ENCODE results near the gene FPR3. TPM values are rescaled to one million over a fixed set of nuclear protein-coding genes. Genes with fewer than 3 reads are reported as not detected.

Gene FPR3
- total and polyA plus RNA-seq, 10 of the 15 experiments (the other 5 are each of a cell fraction or from before 2014, with no cell fraction given): not detected

- WGBS (ENCODE audit: insufficient coverage, insufficient replicate concordance, low lambda C conversion rate, missing lambda C conversion rate): 19% methylated on average over 8 of the region's 8 CpGs
- Histone ChIP-seq H2AFZ (ENCODE audit: control insufficient read depth, low read depth, low read length) (no peak overlapping the region), H4K20me1 (ENCODE audit: control insufficient read depth, insufficient read depth) (no peaks in the 10 kb centered on the region), H3K4me3 (no peak overlapping the region), H3K36me3 (ENCODE audit: control insufficient read depth in 2 of 2, insufficient read depth in 2 of 2, low read length in 1 of 2) (no peaks in the 10 kb centered on the region), H3K4me1 (ENCODE audit: control insufficient read depth, insufficient read depth, low read length) (no peaks in the 10 kb centered on the region), H3K9me3 (replicated peaks; ENCODE audit: control insufficient read depth, insufficient read depth, low read length) (no peaks in the 10 kb centered on the region; the same call in 2 of the 3 replicates), H3K4me2 (ENCODE audit: control insufficient read depth, insufficient read depth) (no peak overlapping the region), H3K27me3 (replicated peaks in 1 of 2; ENCODE audit: control insufficient read depth in 2 of 2, insufficient read depth in 2 of 2, low read length in 1 of 2) (no peaks in the 10 kb centered on the region), H3K9ac (ENCODE audit: control insufficient read depth, insufficient read depth, low read length) (no peak overlapping the region), H3K79me2 (ENCODE audit: control insufficient read depth, insufficient read depth, low read length) (no peaks in the 10 kb centered on the region), H3K27ac (ENCODE audit: control insufficient read depth, insufficient read depth) (no peak overlapping the region)
- ATAC-seq (no peak), DNase-seq (ENCODE audit: low read depth, low spot score) (no peak), FAIRE-seq (no peak)
- ChIA-PET RAD21 (ENCODE audit: unreplicated experiment) (no interaction called here), CTCF (interaction anchor here (1.3 kb wide), 1 partner anchor 19 kb away, joined by 6 read pairs; no protein-coding TSS in a partner anchor), POLR2A (no interaction called here), SMC1A (ENCODE audit: uncharacterized antibody, unreplicated experiment) (no interaction called here)
- TF ChIP-seq MTA2 (IDR thresholded peaks at IDR 0.05; ENCODE audit: low read depth): no peak
- no peak for TF ChIP-seq NR2F1 (conservative IDR thresholded peaks at IDR 0.05)
- TF ChIP-seq IKZF2 (IDR thresholded peaks at IDR 0.05): no peak
- no peak for TF ChIP-seq RBBP5 (conservative IDR thresholded peaks at IDR 0.05)
- TF ChIP-seq SREBF2 (IDR thresholded peaks at IDR 0.05; ENCODE audit: low read length): no peak
- TF ChIP-seq NR2C2 (IDR thresholded peaks at IDR 0.05; ENCODE audit: borderline replicate concordance, control insufficient read depth, insufficient read length, low read depth): no peak
- TF ChIP-seq POLR2A (IDR thresholded peaks at IDR 0.05; ENCODE audit: low read depth, low read length): no peak
- no peak for TF ChIP-seq POLR2AphosphoS2 (IDR thresholded peaks at IDR 0.05; ENCODE audit: low read depth, low read length)
- TF ChIP-seq ATF7 (IDR thresholded peaks at IDR 0.05; ENCODE audit: low read depth): no peak
- TF ChIP-seq PKNOX1 (IDR thresholded peaks at IDR 0.05): no peak
- TF ChIP-seq ZBED1 (IDR thresholded peaks at IDR 0.05; ENCODE audit: borderline replicate concordance): no peak
- no peak for TF ChIP-seq RELA (IDR thresholded peaks at IDR 0.05; ENCODE audit: borderline replicate concordance, partially characterized antibody)
- TF ChIP-seq FOXM1 (IDR thresholded peaks at IDR 0.05; ENCODE audit: low read depth, low read length): no peak
- no peak for TF ChIP-seq FOXK2 (IDR thresholded peaks at IDR 0.05)
- BruUV-seq (replicated peaks): no TSS peak
- intact Hi-C loops (cut with micrococcal nuclease; ENCODE audit: unreplicated experiment) (no loop called here), in situ Hi-C loops (cut with MboI) (no loop called here)
Observed at GRCh38 chr19:51796195-51796679, 1.3 kb downstream of the FPR3 start.
